Sigmoid colon (tissue), 4 donors: ENCODE measurements around the gene TTC39A.
A peak's percentile ranks its signal among the peaks of the same experiment; 100 is the strongest.

Source experiments
- EP300 ChIP-seq, 4 donors: sonication (generic); formaldehyde crosslinking; IDR thresholded peaks; one replicate each; pipeline ENCODE4 v1.6.1; 2017; ENCODE audit warnings: antibody characterized with exemption in 4 of 4
- POLR2A ChIP-seq, 2 donors: fragments of 450-650 bp; IDR thresholded peaks; one replicate each; pipeline ENCODE4 v1.6.1; 2016; ENCODE audit warnings: antibody characterized with exemption in 2 of 2, mild to moderate bottlenecking in 2 of 2, moderate library complexity in 2 of 2
- POLR2AphosphoS5 ChIP-seq, 4 donors: sonication (generic); formaldehyde crosslinking; IDR thresholded peaks; one replicate each; pipeline ENCODE4 v1.6.1; 2017; ENCODE audit warnings: antibody characterized with exemption in 4 of 4
- TF ChIP-seq, protein P1 (sequence below), 4 experiments: fragments of 450-650 bp in 3 of 4; fragments of 200-600 bp in 1 of 4; IDR thresholded peaks; one replicate each; pipeline ENCODE4 v1.5.1; 2016 to 2019; ENCODE audit warnings: antibody characterized with exemption in 4 of 4, mild to moderate bottlenecking in 3 of 4, moderate library complexity in 2 of 4

GRCh38 chr1:51345300-51345687 lies 14.9 kb upstream of the TTC39A start:
- TF ChIP-seq, protein P1, sequence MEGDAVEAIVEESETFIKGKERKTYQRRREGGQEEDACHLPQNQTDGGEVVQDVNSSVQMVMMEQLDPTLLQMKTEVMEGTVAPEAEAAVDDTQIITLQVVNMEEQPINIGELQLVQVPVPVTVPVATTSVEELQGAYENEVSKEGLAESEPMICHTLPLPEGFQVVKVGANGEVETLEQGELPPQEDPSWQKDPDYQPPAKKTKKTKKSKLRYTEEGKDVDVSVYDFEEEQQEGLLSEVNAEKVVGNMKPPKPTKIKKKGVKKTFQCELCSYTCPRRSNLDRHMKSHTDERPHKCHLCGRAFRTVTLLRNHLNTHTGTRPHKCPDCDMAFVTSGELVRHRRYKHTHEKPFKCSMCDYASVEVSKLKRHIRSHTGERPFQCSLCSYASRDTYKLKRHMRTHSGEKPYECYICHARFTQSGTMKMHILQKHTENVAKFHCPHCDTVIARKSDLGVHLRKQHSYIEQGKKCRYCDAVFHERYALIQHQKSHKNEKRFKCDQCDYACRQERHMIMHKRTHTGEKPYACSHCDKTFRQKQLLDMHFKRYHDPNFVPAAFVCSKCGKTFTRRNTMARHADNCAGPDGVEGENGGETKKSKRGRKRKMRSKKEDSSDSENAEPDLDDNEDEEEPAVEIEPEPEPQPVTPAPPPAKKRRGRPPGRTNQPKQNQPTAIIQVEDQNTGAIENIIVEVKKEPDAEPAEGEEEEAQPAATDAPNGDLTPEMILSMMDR (IDR thresholded peaks at IDR 0.05) = no peak
- no peak for TF ChIP-seq EP300 (IDR thresholded peaks at IDR 0.05)
- TF ChIP-seq POLR2A (IDR thresholded peaks at IDR 0.05) = no peak
- TF ChIP-seq POLR2AphosphoS5 (IDR thresholded peaks at IDR 0.05) = peak in 2 of 4 donors; percentile 8 to 23
